ENCODE data around the gene CXCL1.

- TF ChIP-seq CTCF (IDR thresholded peaks at IDR 0.05; ENCODE audit: poor library complexity), result peak; percentile 50
- TF ChIP-seq EZH2 (IDR thresholded peaks at IDR 0.05; ENCODE audit: borderline replicate concordance), result no peak
- TF ChIP-seq EZH2phosphoT487 (IDR thresholded peaks at IDR 0.05; ENCODE audit: low read depth, severe bottlenecking, unreplicated experiment), result no peak
Observed at GRCh38 chr4:73864365-73864764, 4.8 kb upstream of the CXCL1 start.

Measured in hepatocyte (in vitro differentiated cells).